Stimulated activated CD8-positive, alpha-beta memory T cell treated with anti-CD3 and anti-CD28 coated beads, Interleukin-12 subunit alpha, Interleukin-12 subunit beta, amount 100 ng/mL, for 24 hours (primary cell): Measurements from ENCODE around the gene GREM1.

ENCODE experiments used
- DNase-seq: peaks from one replicate; pipeline ENCODE4 v3.0.0-alpha.2; 2020; ENCODE audit errors: extremely low read depth

The GREM1 gene

GRCh38 chr15:32781781-32782180 lies 64.0 kb downstream of the GREM1 start:
- DNase-seq = no peak

GRCh38 chr15:32784581-32784980 lies 66.8 kb downstream of the GREM1 start:
- no peak for DNase-seq

DNA sequence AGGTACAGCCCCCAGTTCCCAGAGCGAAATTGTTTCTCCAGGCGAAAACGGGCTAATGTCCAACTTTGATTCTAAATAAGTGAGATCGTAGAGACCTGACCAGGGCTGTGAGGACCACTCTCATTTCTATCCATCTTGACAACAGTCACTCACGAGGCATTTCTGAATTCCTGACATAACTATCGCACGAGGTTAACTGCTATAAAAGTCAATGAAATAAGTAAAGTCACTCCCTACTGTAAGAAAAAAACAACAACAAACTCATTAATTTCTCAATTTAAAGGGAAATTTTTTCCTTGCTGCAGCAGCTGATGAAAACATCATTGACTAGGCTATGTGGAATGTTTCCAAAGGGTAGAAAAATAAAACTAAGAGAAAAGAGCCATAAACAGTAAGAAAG lies 69.1 kb downstream of the GREM1 start:
- no peak for DNase-seq

DNA sequence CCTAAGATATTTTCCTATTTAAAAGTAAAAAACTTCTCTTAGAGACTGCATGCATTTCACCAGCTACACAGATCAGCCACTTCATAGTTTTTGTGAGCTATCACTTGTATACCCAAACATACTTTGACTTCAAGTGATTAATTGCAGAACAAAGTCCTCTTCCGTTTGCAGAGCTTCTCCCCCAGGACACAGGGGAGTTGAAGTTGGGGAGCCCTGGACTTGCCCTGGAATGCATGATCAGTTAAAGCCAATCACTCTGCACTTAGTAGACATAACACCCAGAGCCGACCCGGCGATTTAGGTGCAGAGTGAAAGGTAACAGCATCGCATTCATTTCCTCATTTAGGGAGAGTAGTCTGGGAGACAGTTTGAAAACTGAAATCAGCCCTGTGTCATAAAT lies 70.1 kb downstream of the GREM1 start:
- DNase-seq = no peak

DNA sequence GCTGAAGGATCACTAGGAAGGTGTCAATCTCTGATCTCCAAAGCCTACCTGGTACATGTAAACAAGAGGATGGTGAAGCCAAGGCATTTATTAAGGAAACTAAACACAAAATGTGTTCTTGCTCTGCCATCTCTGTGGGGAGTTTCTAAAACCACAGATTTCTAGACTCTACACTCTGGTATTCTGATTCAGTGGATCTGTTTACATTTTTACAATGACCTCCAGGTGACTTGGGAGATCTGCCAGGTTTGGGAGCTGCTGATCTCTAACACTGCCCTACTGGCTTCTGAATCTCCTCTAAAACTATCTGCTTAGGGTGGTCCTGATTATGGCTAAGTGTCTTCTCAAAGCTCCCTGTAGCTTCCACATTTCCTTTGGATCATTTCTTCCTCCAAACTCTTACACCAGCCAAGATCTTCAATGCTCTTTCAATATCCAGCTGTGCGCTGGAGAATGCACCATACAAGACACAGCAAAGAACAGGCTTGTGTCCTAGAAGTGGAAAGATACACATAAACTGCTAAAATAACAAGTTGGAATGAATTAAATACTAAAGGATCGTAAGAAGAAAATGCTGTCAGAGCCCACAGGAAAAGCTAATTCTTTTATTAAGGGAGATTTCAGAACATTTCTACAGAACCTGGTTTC lies 72.7 kb downstream of the GREM1 start:
- DNase-seq = no peak

GRCh38 chr15:32792436-32792835 lies 74.6 kb downstream of the GREM1 start:
- no peak for DNase-seq
